ENCODE data around the gene SPATA31A7.
"Not testable (repeated sequence)": the region's sequence is repeated elsewhere in the genome, so short reads cannot be mapped to it uniquely, and the experiment has no call there.

Gene SPATA31A7

DNA sequence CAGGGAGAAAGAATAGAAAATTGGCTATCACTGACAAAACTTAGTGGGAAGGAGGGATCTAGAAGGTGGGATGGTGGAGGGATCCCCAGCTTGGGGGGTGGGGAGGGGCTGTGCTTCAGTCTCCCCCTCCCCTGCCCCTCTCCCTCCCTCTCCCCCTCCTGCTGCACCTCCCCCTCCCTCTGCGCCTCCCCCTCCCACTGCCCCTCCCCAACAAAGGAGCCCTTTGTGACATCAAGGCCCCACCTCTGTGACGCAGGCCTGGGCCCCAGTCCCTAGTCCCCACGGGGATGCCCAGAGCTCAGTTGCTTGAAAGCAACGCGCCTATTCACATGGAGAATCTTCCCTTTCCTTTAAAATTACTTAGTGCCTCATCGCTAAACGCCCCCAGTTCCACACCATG is at the start of gene SPATA31A7:
Gene SPATA31A7 (plus strand): TSS at position 301 of the 400 bp plus-strand sequence. CDS start 29 bp downstream, at position 330.
- DNase-seq (ENCODE audit: low read depth in 2 of 2) = not testable (repeated sequence)

DNA sequence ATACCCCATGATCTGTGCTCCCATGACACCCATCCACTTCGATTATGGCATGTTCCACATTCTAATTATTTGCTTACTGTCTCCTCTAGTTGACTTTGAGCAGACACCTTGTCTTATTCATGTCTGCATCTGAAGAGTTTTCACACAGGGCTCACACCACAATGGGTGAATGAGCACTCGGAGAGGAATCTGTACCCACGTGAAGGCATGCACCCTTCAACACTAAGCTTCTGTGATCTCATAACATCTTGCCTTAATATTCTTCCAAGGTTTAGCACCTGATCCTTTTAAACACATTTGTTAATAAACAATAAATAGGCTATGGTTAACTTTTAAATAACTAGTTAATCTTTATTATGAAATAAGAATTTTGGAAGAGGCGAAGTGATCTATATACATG is 36.6 kb downstream of the SPATA31A7 start:
- DNase-seq (ENCODE audit: low read depth in 2 of 2) = not testable (repeated sequence)
